ENCODE data around the gene IFNAR2. TPM values are rescaled to one million over a fixed set of nuclear protein-coding genes. Genes with fewer than 3 reads are reported as not detected.

IFNAR2 gene
- total and polyA plus RNA-seq, 2 donors (not counting 3 experiments of a cell fraction or from before 2014, with no cell fraction given) = 22.8 to 42.1 TPM

DNA sequence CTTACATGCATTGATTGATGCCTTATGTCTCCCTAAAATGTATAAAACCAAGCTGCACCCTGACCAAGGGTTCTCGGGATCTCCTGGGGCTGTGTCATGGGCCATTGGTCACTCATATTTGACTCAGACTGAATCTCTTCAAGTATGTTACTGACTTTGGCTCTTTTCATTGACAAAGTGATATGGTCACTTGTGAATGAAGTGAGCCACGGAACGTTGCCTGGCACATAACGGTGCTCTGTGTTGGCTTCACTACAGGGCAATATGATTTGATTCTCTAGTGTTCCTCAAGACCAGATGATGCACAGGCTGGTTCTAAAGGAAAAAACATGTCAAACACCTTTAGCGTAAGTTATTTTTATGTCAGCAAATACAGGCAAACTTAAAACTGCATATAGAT, 25.0 kb downstream of the IFNAR2 start:
- Histone ChIP-seq H3K9ac (replicated peaks; ENCODE audit: extremely low read depth, insufficient read depth, low read length) (no peak overlapping the region), H3K36me3 (ENCODE audit: control insufficient read depth in 2 of 2, extremely low read depth in 1 of 2, insufficient read depth in 2 of 2, low read length in 2 of 2) (peaks cover 12 to 17% of the 10 kb centered on the region in 2 experiments), H3K27ac (ENCODE audit: insufficient read depth, low read depth, low read length) (no peak overlapping the region), H4K20me1 (replicated peaks; ENCODE audit: control insufficient read depth, extremely low read depth, insufficient read depth, low read length) (no peaks in the 10 kb centered on the region), H2AFZ (ENCODE audit: low read depth, low read length) (no peak overlapping the region), H3K9me1 (replicated peaks; ENCODE audit: control insufficient read depth, extremely low read depth, insufficient read depth, low read length) (no peaks in the 10 kb centered on the region), H3K9me3 (replicated peaks; ENCODE audit: control insufficient read depth, insufficient read depth, low read length) (no peaks in the 10 kb centered on the region), H3K4me3 (replicated peaks in 1 of 3; ENCODE audit: insufficient read depth in 1 of 3, low read depth in 1 of 3, low read length in 3 of 3) (no peak overlapping the region), H3K4me1 (ENCODE audit: control insufficient read depth, extremely low read depth, insufficient read depth, low read length) (no peaks in the 10 kb centered on the region), H3K27me3 (ENCODE audit: control insufficient read depth in 2 of 2, insufficient read depth in 2 of 2, low read length in 2 of 2) (no peaks in the 10 kb centered on the region), H3K4me2 (ENCODE audit: insufficient read depth, low read length) (no peak overlapping the region), H3K79me2 (ENCODE audit: control insufficient read depth, insufficient read depth, low read length) (no peaks in the 10 kb centered on the region)
- BruUV-seq (replicated peaks) = no TSS peak
- no peak for TF ChIP-seq FOS (IDR thresholded peaks at IDR 0.05; ENCODE audit: borderline replicate concordance, insufficient read depth, low read length)
- TF ChIP-seq MYC (IDR thresholded peaks at IDR 0.05; ENCODE audit: low read depth, low read length) = no peak
- no peak for TF ChIP-seq POLR2A (IDR thresholded peaks at IDR 0.05; ENCODE audit: low read depth, low read length)
- TF ChIP-seq GATA2 (IDR thresholded peaks at IDR 0.05; ENCODE audit: insufficient read depth, insufficient read length, low read depth, low read length) = no peak
- TF ChIP-seq, protein P1, sequence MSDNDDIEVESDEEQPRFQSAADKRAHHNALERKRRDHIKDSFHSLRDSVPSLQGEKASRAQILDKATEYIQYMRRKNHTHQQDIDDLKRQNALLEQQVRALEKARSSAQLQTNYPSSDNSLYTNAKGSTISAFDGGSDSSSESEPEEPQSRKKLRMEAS (IDR thresholded peaks at IDR 0.05; ENCODE audit: insufficient read depth, insufficient read length) = no peak
- TF ChIP-seq EZH2 (IDR thresholded peaks at IDR 0.05; ENCODE audit: borderline replicate concordance, low read depth, low read length, severe bottlenecking) = no peak
- FAIRE-seq (no peak), DNase-seq (ENCODE audit: low read depth, low spot score) (no peak)
- ChIA-PET CTCF (interaction anchor here (1.9 kb wide), 1 partner anchor 55 kb away, joined by 5 read pairs; no protein-coding TSS in a partner anchor), POLR2A (no interaction called here)
- intact Hi-C loops (cut with micrococcal nuclease) (no loop called here), dilution Hi-C loops (cut with MboI; ENCODE audit: extremely low pct_ligation_motif_present, low sequenced_read_pairs) (no loop called here)

DNA sequence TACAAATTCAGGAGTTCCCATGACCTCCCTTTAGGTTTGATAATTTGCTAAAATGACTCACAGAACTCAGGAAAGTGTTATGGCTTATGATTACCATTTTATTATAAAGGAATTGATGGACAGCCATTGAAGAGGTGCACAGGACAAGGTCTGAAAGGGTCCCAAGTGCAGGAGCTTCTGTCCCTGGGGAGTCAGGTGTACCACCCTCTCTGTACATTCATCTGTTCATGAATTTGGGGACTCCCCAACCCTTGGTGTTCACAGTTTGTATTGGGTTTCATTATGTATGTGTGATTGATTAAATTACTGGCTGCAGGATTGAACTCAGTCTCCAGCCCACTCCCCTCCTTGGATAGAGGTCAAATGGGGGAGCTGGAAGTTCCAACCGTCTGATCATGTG, 25.7 kb downstream of the IFNAR2 start:
- intact Hi-C loops (cut with micrococcal nuclease) = no loop called here
- H3K27ac ChIP-seq (ENCODE audit: insufficient read depth, low read depth, low read length) = no peak overlapping the region
- no peak overlapping the region for H3K9ac ChIP-seq (replicated peaks; ENCODE audit: extremely low read depth, insufficient read depth, low read length)
- H3K4me1 ChIP-seq (ENCODE audit: control insufficient read depth, extremely low read depth, insufficient read depth, low read length) = no peaks in the 10 kb centered on the region
- H3K27me3 ChIP-seq (ENCODE audit: control insufficient read depth in 2 of 2, insufficient read depth in 2 of 2, low read length in 2 of 2) = no peaks in the 10 kb centered on the region
- H3K4me3 ChIP-seq (replicated peaks in 1 of 3; ENCODE audit: insufficient read depth in 1 of 3, low read depth in 1 of 3, low read length in 3 of 3) = no peak overlapping the region
- H4K20me1 ChIP-seq (replicated peaks; ENCODE audit: control insufficient read depth, extremely low read depth, insufficient read depth, low read length) = no peaks in the 10 kb centered on the region
- H3K36me3 ChIP-seq (ENCODE audit: control insufficient read depth in 2 of 2, extremely low read depth in 1 of 2, insufficient read depth in 2 of 2, low read length in 2 of 2) = peaks cover 14 to 15% of the 10 kb centered on the region in 2 experiments
- H3K9me1 ChIP-seq (replicated peaks; ENCODE audit: control insufficient read depth, extremely low read depth, insufficient read depth, low read length) = no peaks in the 10 kb centered on the region
- no TSS peak for BruUV-seq (replicated peaks)
- H3K4me2 ChIP-seq (ENCODE audit: insufficient read depth, low read length) = no peak overlapping the region
- no peaks in the 10 kb centered on the region for H3K9me3 ChIP-seq (replicated peaks; ENCODE audit: control insufficient read depth, insufficient read depth, low read length)
- DNase-seq (ENCODE audit: low read depth, low spot score) (no peak), FAIRE-seq (no peak)
- dilution Hi-C loops (cut with MboI; ENCODE audit: extremely low pct_ligation_motif_present, low sequenced_read_pairs) = no loop called here
- no peak overlapping the region for H2AFZ ChIP-seq (ENCODE audit: low read depth, low read length)
- CTCF ChIA-PET = interaction anchor here (1.9 kb wide), 1 partner anchor 55 kb away, joined by 5 read pairs; no protein-coding TSS in a partner anchor
- TF ChIP-seq CTCF (IDR thresholded peaks at IDR 0.05; ENCODE audit: extremely low read depth in 1 of 2, insufficient read depth in 1 of 2, low read depth in 1 of 2, low read length in 2 of 2) (no peak), POLR2AphosphoS5 (IDR thresholded peaks at IDR 0.05; ENCODE audit: insufficient read depth, low read depth, low read length) (no peak), GATA2 (IDR thresholded peaks at IDR 0.05; ENCODE audit: insufficient read depth, insufficient read length, low read depth, low read length) (no peak), FOS (IDR thresholded peaks at IDR 0.05; ENCODE audit: borderline replicate concordance, insufficient read depth, low read length) (no peak), POLR2A (IDR thresholded peaks at IDR 0.05; ENCODE audit: low read depth, low read length) (no peak), MYC (IDR thresholded peaks at IDR 0.05; ENCODE audit: low read depth, low read length) (no peak), JUN (IDR thresholded peaks at IDR 0.05; ENCODE audit: borderline replicate concordance, insufficient read depth, insufficient read length, low read depth) (no peak), EZH2 (IDR thresholded peaks at IDR 0.05; ENCODE audit: borderline replicate concordance, low read depth, low read length, severe bottlenecking) (no peak)
- TF ChIP-seq, protein P1 (IDR thresholded peaks at IDR 0.05; ENCODE audit: insufficient read depth, insufficient read length) = no peak
- H3K79me2 ChIP-seq (ENCODE audit: control insufficient read depth, insufficient read depth, low read length) = no peaks in the 10 kb centered on the region
- POLR2A ChIA-PET = no interaction called here
